Central memory CD4-positive, alpha-beta T cell (primary cell): ENCODE data around the gene CBX7.
"Not testable (repeated sequence)": the region's sequence is repeated elsewhere in the genome, so short reads cannot be mapped to it uniquely, and the experiment has no call there.

ENCODE experiments used
- DNase-seq: peaks from one replicate; pipeline ENCODE4 v3.0.0; 2022

CBX7 gene

DNA sequence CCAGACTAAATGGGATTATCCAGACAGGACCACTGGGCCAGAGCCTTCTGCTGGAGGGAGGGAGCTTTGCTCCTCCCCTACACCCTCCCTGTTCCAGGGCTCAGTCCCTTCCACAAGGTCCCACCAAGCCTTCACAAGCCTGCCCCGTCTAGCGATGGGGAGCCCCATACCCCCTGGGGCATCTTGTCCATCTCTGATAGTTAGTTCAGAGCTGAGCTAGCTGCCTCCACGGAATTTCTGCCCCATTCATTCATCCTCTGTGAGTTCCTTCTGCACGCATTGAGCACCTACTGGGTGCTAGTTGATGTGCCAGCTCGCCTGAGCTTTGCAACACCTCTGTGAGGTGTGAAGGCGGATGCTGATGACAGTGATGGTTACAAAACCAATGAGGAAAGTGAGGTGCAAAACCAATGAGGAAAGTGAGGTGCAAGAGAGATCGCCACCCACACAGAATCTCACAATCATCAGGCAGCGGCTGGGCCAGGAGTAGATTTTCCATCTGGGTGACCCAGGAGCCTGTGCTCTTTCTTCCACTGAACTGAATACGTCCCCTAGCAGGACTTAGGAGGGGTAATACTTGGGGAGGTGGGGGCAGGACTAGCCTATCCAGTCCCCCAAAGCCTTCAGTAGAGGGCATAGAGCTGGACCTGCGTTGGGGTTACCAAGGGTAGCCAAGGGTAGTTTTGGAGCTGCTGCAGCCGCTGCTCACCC, 21.5 kb upstream of the CBX7 start:
- peak; percentile 56 for DNase-seq

DNA sequence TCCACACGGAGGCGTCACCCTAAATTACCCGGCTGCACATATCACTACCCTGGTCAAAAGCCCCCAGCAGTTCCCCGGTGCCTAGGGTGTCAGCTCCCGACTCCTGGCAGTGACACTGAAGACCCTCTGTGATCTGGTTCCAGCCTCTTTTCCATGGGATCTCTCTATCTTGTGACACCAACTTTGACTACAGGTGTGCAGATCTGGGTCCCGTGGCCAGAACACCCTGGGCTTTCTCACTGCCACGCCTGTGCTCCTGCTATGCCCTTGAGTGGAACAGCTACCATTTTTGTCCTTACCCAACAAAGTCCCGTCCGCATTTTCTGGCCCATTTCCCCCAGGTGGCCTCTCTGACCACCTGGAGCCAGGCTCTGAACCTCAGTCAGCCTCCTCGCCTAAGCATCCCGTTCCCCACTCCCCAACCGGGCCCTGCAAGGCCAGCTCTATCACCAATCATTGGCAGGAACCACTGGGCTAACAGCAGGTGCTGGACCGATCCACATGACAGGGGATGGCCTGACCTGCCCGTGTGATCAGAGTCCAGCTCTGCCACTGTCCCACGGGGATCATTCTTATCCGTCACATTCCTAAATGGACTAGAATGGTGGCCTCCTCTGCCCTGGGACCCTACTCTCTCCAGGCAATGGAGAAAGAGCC, 20.7 kb upstream of the CBX7 start:
- no peak for DNase-seq

DNA sequence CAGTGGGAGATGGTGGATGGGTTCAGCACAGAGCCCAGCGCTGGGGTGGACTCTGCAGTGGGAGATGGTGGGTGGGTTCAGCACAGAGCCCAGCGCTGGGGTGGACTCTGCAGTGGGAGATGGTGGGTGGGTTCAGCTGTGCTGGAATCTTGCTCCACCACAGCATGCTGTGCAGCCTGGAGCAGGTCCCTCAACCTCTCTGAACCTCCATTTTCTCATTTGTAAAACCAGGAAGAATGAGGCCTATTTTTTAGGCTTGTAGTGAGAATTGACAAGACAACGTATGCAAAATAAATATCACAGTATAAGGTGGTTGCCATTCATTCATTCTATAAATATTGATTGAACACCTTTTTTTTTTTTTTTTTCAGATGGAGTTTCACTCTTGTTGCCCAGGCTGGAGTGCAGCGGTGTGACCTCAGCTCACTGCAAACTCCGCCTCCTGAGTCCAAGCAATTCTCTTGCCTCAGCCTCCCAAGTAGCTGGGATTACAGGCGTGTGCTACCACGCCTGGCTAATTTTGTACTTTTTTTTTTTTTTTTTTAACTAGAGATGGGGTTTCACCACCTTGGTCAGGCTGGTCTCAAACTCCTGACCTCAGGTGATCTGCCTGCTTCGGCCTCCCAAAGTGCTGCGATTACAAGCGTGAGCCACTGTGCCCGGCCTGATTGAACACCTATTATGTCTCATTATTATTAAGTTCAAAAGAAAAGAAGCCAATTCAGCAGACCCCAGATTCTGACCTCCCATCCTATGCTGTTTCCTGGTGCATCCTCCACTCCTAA, 20.0 kb upstream of the CBX7 start:
- not testable (repeated sequence) for DNase-seq

DNA sequence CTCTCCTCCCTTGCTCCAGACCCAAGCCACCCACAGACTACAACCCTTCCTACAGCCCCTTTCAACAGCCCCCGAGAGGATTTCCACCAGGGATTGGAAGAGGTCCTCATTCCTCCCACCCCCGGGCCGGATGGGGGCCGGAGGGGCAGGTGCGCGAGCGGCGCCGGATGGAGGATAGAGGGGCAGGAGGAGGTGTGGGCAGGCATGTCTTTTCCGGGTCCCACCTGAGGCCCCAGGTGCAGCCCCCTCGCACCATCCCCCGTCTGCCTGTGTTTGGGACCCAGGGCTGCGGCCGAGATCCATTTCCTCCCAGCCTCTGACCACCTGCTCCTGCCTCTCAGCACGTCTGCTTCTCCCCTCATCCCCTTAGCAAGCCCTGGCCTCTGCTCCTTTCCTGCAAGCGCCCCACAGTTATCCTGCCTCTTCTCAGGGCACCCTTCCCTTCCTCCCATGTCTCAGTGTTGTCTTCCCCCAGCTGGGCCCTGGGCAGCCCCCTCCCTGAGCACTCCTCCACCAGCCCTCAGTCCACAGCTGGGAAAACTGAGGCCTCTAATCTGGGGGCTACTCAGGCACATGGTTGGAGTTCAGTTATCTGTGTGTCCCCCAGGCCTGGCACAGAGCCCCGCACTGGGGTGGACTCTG, 19.3 kb upstream of the CBX7 start:
- DNase-seq = no peak

DNA sequence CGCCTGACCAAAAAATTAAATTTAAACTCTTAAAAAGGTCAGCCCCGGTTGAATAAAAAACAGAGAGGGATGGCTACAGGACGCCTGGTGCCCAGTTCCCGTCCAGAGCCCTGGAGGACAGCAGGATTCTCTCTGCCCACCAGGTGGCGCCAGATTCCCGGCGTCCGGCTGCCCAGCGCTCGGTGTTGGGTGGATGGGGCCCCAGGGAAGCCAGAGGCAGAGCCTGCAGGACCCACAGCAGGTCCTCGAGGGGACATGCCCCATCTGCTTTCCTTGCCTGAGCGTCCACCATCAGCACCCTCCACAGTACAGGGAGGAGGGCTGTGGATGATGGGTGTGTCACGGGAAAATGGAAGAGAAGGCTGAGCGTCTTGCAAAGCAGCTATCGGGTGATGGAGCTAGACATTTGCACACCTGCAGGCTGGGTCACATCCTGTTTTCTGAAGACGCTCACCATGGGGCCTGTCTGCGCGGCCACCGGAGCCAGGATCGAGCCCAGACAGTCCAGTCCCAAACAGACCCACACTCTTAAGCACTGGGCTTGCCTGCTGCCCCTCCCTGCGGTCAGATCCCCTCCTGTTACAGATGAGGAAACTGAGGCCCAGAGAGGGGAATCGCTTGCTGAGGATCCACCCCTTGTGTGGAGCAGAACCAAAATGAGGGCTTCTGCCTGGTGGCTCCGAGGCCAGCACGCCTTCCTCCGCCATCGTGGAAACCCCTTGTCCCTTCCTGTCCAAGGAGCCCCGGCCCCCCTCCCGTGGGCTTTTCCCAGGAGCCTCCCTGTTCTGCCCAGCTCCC, 18.5 kb upstream of the CBX7 start:
- peak; percentile 78 for DNase-seq

DNA sequence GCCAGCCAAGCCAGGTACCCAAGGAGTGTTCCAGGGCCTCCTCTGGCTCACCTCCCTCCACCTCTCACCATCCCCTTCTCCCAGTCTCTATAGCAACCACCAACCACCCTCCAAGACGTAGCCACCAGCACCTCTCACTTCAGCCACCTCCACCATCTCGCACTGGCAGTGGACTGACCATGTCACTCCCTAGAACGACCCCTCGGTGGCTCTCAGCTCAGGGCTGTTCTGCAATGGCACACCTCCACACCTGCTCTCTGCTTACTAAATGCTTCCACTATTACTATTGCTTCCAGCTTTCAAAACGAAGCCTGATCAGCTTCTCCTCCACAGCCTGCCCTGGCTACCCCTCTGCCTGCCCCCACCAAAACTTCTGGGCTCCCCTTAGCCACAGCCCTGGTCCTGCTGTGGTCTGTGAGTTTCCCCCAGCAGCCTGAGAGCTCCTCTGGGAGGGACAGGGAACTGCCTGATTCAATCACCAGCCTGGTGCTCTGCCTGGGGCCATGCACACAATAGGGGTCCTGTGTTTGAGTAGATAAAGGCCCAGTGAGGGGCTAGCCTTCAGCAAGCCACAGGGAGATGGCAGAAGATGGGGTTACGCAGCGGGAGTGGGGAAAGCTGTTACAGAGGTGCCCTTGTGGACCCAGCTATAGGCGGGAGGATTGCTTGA, 17.5 kb upstream of the CBX7 start:
- no peak for DNase-seq

DNA sequence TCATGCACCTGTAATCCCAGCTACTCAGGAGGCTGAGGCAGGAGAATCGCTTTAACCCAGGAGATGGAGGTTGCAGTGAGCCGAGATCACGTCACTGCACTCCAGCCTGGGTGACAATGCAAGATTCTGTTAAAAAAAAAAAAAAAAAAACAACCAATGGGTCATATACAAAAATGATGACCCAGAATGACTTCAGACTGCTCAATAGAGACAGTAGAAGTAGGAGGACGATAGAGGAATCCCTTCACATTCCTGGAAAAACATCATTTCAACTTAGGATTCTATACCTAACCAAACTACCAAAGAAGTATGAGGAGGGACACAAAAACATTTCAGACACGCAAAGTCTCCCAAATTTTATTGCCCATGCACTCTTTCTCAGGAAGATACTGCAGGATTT, 14.1 kb upstream of the CBX7 start:
- no peak for DNase-seq

DNA sequence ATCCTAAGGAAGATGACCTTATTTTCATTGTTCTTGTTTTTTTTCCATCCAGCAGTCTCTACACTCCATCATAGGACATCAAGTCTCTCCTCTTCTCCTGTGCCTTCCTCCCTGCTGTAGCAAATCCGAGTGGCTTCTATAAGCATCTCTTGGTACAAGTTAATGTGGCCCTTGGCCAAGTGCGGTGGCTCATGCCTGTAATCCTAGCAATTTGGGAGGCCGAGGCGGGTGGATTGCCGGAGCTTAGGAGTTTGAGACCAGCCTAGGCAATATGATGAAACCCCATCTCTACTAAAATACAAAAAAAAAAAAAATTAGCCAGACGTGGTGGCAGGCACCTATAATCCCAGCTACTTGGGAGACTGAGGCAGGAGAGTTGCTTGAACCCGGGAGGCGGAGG, 3.6 kb upstream of the CBX7 start:
- not testable (repeated sequence) for DNase-seq

DNA sequence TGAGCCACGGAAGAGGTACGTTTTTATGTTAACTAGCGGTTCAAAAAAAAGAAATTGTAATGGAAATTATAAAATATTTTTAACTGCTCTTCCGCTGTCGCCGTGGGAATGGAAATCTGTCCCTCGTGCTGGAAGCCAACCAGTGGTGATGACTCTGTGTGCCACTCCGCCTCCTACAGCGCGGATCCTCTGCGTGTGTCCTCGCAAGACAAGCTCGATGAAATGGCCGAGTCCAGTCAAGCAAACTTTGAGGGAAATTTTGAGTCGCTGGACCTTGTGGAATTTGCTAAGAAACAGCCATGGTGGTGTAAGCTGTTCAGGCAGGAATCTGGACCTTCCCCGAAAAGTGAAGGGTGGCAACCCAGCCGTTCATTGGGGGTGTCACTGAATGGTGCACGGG, 2.9 kb upstream of the CBX7 start:
- DNase-seq = no peak

DNA sequence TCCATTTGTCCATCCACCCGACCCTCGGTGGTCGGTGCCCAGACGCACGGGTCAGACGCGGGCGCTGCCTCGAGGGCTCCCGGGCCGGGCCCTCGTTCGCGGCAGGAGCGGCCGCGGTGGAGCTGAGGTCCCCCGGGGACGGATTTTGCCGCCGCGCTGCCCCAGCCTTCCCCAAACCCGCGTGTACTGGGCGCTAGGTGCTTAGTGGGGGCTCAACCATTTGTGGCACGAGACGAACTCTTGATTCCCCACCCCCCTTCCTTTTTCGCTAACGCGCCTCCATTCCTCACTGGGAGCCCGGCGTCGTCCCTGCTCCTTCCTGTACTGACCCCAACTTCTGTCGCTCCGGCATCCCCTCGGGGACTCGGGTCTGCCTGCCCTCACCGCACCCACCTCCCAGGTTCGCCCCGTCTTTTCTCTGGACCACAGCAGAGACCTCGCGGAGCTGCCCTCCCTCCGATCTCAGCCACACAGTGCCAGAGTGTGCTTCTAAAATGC, 789 bp upstream of the CBX7 start:
- no peak for DNase-seq

DNA sequence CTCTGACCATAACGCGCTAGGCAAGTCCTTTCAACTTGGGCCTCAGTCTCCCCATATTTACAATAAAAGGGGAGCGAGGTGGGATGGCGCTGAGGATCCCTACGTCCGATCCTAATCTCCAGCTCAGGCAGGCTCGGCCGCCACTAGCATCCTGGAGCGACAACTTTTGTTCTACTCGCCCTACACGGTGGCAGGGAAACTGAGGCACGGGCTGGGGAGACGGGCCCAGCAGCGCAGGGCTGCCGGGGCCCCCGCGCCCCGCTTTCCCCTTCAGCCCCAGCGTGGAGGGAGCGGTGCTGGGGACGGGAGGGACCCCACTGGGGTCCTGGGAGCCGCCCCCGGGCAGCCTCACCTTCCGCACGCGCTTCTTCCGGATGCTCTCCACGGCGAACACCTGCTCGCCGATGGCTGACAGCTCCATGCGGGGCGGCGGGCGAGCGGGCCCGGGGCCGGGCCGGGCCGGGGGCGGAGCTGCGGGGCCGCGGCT, 413 bp downstream of the CBX7 start:
- DNase-seq = no peak

DNA sequence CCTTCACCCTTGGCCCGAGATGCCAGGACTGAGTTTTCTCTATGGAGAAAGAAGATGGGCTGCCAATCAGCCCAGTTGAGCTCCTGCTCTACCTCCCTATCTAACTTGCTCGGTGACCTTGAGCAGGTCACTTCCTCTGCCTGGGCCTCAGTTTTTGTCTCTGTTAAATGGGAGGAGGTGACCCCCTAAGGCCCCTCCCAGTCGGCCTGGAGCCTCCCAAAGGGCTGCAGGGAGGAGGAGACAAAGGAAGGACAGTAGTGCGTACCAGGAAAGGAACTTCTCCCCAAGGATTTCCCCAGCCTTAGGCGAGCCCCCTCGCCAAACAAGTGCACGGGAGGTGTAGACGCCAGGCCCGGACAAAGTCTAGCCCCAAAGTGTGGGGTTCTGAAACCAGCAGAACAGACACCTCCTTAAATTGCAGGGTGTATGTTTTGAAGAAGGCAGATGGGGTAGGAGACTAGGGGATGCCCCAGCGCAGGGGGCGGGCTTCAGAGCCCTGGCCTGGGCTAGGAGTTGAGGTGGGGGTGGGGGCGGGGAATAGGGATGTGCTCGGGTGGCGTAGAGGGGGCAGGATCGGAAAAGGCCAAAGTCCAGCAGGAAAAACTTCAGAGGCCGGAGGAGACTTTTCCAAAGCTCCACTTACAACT, 1.0 kb downstream of the CBX7 start:
- DNase-seq = no peak

DNA sequence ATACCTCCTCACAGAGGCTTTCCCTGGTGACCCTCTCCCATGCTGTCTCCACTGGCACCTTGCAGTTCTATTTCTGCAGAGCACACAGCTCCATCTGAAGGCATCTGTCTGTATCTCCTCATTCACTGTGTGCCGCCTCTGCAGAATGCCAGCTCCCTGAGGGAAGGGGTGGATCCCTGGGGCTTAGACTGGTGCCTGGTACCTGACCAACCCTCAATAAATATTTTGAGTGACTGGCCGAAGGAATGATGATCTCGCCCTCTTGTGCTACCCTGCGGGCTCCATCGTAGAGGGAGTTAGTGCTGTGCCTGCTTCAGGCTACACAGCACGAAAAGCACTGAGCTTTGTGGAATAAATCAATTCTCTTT, 1.6 kb downstream of the CBX7 start:
- DNase-seq = no peak

DNA sequence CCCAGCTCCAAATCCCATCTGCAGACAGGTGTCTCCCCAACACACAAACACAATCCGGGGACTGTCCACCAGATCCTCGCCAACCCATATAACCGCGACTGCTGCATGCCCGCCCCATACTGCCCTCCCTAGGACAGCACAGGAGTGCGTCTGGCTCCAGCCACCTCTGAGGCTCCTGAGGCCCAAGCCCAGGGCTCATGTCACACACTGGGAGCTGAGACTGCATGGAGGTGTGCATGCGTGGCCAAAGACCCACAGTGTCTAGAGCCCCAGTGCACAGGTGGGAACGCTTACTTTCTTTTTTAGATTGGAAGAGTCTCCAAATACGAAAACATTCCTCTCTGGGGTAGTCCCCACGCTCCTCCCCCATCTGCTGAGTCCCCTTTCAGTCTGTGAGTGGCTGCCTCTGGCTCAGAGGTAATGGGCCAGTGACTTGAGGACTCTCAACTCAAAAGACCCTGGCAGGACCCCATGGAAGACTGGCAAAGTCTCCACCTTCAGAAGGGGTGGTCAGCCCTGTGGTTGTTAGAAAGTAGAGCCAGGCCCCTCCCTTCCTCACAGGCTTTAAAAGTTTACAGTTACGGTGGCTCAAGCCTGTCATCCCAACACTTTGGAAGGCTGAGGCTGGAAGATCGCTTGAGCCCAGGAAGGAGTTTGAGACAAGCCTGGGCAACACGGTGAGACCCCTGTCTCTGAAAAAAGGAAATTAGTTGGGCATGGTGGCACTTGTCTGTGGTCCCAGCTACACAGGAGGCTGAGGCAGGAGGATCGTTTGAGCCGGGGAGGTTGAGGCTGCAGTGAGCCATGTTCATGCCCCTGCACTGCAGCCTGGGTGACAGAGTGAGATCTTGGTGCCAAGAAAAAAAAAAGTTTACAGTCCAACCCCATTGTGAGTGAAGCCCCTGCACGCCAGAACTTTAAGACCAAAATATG, 2.3 kb downstream of the CBX7 start:
- no peak for DNase-seq

DNA sequence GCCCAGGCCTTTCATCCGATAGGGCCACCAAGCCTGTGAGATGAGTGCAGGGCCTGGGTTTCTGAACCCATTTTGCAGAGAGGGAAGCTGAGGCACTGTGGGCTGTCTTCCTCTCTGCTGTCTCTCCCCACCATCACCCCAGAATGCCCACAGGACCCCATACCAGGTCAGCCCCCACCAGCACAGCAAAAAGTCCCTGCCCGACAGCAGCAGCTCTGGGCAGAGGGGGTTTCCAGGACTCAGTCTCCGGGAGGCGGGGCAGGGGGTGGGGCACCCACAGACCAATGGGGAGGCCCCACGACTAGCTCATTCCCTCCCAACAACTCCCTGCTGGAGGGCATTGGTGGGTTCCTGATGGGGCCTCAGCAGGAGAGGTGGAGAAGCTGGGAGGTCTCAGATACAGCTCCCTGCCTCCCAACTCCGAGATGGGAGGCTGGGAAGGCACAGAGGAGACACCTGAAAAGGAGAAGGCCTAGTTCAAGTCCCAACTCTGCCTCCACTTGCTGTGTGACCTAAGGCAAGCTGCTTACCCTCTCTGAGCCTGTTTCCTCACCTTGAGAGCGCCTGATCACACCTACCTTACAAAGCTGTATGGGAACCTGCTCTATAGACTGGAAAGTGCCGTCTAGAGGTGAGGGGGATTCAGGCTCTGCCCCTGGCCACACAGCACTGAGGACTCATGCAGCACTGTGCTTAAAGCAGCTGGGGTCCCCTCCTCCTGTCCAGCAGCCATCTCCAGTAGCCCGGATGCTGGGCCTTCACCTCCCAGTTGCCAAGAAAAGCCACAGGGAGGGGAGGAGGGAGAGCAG, 3.5 kb downstream of the CBX7 start:
- peak; percentile 69 for DNase-seq

DNA sequence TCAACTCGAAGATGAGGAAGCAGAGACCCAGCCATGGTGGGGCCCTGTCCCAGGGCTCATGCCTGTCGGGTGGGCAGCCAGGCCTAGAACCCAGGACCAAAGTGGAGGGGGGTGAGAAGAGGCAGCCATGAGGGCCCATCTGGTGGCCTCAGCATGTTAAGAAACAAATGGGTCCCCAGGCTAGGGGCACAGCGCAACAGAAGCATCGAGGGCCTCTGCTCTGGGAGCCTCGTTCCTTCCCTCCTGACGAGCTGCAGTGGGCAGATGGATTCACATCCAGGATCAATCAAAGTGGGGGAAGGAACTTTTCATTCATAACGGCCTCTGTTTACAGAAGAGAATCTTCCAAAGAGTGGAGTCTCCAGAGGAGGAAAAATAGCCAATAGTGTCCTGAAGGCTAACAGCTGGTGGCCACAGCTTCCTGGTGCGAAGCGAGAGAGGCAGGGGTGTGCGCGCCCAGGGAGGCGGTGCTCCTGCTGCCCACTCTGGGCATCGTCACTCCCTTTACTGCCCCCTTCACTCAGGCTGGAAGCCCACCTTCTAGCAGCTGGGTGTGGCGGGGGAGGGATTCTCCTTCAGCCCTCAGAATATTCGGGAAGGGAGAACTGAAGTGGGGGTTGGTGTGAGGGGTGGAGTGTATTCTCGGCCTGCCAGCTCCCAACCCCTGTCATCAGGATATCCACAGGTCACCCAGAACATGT, 4.3 kb downstream of the CBX7 start:
- no peak for DNase-seq

DNA sequence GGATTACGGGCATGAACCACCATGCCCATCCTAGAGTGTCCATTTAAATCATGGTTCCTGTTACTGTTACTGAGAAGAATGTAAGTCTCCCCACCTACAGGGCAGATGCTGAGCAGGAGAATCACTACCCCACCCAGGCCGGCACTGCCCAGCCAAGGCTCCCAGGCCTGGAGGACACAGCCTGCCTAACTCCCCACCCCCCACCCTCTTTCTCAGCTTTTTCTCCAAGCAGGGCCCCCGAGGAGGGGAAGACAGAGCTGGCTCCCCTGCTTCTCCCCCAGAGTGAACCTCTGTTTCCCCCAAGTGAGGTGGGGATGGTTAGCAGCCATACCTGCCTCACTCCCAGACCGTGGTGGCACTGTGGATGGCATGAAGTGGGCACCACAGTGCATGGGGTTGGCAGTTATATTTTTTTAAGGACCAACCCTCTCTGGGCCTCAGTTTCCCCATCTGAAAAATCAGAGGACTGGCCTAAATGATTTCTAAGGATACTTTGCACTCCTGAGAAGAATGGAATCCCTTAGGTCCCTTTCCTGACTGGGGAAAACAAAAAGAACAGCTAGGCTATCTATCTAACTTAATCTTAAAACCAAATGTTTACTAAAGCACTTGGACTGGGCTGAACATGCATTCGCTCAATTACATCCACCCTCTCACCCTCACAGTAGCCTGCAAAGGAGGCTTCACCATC, 5.0 kb downstream of the CBX7 start:
- DNase-seq = no peak
